Measurements from ENCODE around the gene RICTOR. TPM values are rescaled to one million over a fixed set of nuclear protein-coding genes. Genes with fewer than 3 reads are reported as not detected.

Gene RICTOR
- total RNA-seq, 4 donors from 2014 or later: 24.0 to 46.1 (median 31.9) TPM

- no peaks in the 10 kb centered on the region for H3K9me3 ChIP-seq
- no peak overlapping the region for H3K27ac ChIP-seq
- WGBS, 2 donors (ENCODE audit: low coverage in 1 of 2): 92 to 95% methylated on average over 6 of the region's 6 CpGs
- no peak overlapping the region for H3K4me3 ChIP-seq
- H3K4me1 ChIP-seq: no peaks in the 10 kb centered on the region
- no peak for ATAC-seq
- TF ChIP-seq POLR2A (IDR thresholded peaks at IDR 0.05): no peak
- TF ChIP-seq POLR2AphosphoS5 (IDR thresholded peaks at IDR 0.05): no peak
- TF ChIP-seq EP300 (IDR thresholded peaks at IDR 0.05): no peak
- no peak for TF ChIP-seq CTCF (IDR thresholded peaks at IDR 0.05)
- peaks cover 0 to 79% of the 10 kb centered on the region in 2 donors for H3K36me3 ChIP-seq
- no peaks in the 10 kb centered on the region for H3K27me3 ChIP-seq
These were observed 137.9 kb downstream of the RICTOR start for GRCh38 chr5:38936269-38936668.

GRCh38 chr5:38935437-38935836, 138.8 kb downstream of the RICTOR start:
- Histone ChIP-seq H3K27me3 (no peaks in the 10 kb centered on the region), H3K4me3 (no peak overlapping the region), H3K9me3 (no peaks in the 10 kb centered on the region), H3K4me1 (no peaks in the 10 kb centered on the region), H3K27ac (no peak overlapping the region), H3K36me3 (peaks cover 0 to 75% of the 10 kb centered on the region in 2 donors)
- no peak for ATAC-seq
- 0 to 58% methylated on average over 1 of the region's 1 CpG for WGBS, 2 donors (ENCODE audit: low coverage in 1 of 2)
- no peak for TF ChIP-seq CTCF (IDR thresholded peaks at IDR 0.05)
- TF ChIP-seq EP300 (IDR thresholded peaks at IDR 0.05): no peak
- TF ChIP-seq POLR2AphosphoS5 (IDR thresholded peaks at IDR 0.05): no peak
- TF ChIP-seq POLR2A (IDR thresholded peaks at IDR 0.05): no peak

- Histone ChIP-seq H3K9me3 (no peaks in the 10 kb centered on the region), H3K4me1 (no peaks in the 10 kb centered on the region), H3K36me3 (peaks cover 0 to 90% of the 10 kb centered on the region in 2 donors), H3K4me3 (no peak overlapping the region), H3K27me3 (no peaks in the 10 kb centered on the region), H3K27ac (no peak overlapping the region)
- TF ChIP-seq CTCF (IDR thresholded peaks at IDR 0.05) (no peak), EP300 (IDR thresholded peaks at IDR 0.05) (no peak), POLR2AphosphoS5 (IDR thresholded peaks at IDR 0.05) (no peak), POLR2A (IDR thresholded peaks at IDR 0.05) (no peak)
- 86 to 92% methylated on average over 4 of the region's 4 CpGs for WGBS, 2 donors (ENCODE audit: low coverage in 1 of 2)
- ATAC-seq: no peak
These were observed 141.3 kb downstream of the RICTOR start for GRCh38 chr5:38932854-38933408.

- TF ChIP-seq POLR2A (IDR thresholded peaks at IDR 0.05) (no peak), EP300 (IDR thresholded peaks at IDR 0.05) (no peak), CTCF (IDR thresholded peaks at IDR 0.05) (no peak), POLR2AphosphoS5 (IDR thresholded peaks at IDR 0.05) (no peak)
- H3K36me3 ChIP-seq: peaks cover 0 to 90% of the 10 kb centered on the region in 2 donors
- WGBS, 2 donors (ENCODE audit: low coverage in 1 of 2): 79 to 81% methylated on average over 3 to 4 of the region's 4 CpGs
- H3K27me3 ChIP-seq: no peaks in the 10 kb centered on the region
- no peaks in the 10 kb centered on the region for H3K4me1 ChIP-seq
- ATAC-seq: no peak
- H3K9me3 ChIP-seq: no peaks in the 10 kb centered on the region
- no peak overlapping the region for H3K27ac ChIP-seq
- no peak overlapping the region for H3K4me3 ChIP-seq
These were observed 142.5 kb downstream of the RICTOR start for GRCh38 chr5:38931731-38932130.

- no peak for ATAC-seq
- H3K27ac ChIP-seq: no peak overlapping the region
- no peaks in the 10 kb centered on the region for H3K27me3 ChIP-seq
- TF ChIP-seq EP300 (IDR thresholded peaks at IDR 0.05) (no peak), POLR2A (IDR thresholded peaks at IDR 0.05) (no peak), CTCF (IDR thresholded peaks at IDR 0.05) (no peak), POLR2AphosphoS5 (IDR thresholded peaks at IDR 0.05) (no peak)
- H3K9me3 ChIP-seq: no peaks in the 10 kb centered on the region
- WGBS, 2 donors (ENCODE audit: low coverage in 1 of 2): 41% methylated on average over 2 of the region's 2 CpGs
- peaks cover 0 to 93% of the 10 kb centered on the region in 2 donors for H3K36me3 ChIP-seq
- no peak overlapping the region for H3K4me3 ChIP-seq
- peaks cover 0 to 8% (median 0%) of the 10 kb centered on the region in 3 donors for H3K4me1 ChIP-seq
These were observed 144.4 kb downstream of the RICTOR start for GRCh38 chr5:38929838-38930237.
